NCI-H2081 treated with DMSO at 0.1 percent for 48 hours (cell line): ENCODE results near the gene HARBI1.

Experiments used
- DNase-seq: peaks from one replicate; lab custom pipeline; 2025; lab: John Stamatoyannopoulos, UW

The HARBI1 gene, protein sequence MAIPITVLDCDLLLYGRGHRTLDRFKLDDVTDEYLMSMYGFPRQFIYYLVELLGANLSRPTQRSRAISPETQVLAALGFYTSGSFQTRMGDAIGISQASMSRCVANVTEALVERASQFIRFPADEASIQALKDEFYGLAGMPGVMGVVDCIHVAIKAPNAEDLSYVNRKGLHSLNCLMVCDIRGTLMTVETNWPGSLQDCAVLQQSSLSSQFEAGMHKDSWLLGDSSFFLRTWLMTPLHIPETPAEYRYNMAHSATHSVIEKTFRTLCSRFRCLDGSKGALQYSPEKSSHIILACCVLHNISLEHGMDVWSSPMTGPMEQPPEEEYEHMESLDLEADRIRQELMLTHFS

DNA sequence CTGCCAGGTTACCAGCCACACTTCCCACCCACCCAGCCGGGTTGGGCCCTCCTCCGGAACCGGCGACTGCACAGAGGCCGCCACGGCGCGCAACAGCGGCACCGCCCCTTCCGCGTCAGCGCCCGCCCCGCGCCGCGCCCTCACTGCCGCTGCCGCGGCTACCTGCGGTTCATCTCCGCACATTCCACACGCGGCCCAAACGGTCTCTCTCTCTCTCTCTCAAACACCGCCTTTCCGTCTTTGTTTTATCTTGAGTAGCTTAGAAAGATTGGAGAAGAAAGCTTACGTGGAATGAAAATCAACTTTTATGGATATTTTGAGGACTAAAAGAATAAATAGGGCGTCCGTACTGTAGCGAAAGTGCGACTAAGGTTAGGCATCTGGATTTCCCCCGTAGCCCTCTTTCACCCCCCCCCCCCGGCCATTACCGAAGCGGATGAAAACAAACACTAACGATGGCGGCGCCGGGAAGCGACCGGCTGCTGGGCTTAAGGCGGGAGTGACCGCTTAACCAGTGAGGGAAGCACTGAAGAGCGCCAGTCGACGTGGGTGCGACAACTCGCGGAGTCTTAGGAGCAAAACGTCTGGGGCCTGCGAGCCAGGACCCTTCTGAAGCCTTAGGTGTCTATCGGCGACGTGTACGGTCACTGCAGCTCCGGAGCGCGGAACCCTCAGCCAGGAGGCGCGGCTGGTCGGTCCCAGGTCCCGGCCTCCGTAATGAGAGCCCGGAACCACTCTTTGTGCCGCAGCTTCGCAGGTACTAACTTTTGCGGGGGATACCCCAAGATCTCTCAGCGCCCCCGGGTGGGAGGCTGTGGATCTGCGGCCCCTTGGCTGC lies at the start of gene HARBI1, which contains the start of gene ATG13:
Gene HARBI1 (minus strand): TSS at position 94 of the 838 bp plus-strand sequence. CDS start 990 bp downstream, outside the sequence.
Gene ATG13 (plus strand): TSS at position 420 of the 838 bp plus-strand sequence. CDS start 26,739 bp downstream, outside the sequence.
- DNase-seq = peak; percentile 59

DNA sequence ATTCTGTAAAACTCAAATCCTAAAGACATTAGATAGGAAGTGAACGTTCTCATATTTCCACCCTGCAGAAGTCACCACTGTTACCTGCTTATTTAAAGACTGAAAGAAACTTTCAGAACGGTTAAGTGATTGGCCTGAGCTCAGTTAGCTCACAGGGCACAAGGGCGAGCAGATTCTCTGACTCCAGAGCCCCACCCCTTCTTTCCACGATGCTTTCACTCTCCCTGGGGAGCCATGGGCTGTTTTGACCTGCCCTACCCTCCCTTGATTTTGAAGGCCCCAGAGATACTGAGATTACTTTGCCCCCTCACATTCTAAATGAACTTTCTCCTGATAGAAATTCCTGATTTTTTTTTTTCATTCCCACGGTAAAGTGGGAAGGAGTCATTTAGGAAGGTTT lies 49.5 kb upstream of the HARBI1 start:
- DNase-seq = no peak

DNA sequence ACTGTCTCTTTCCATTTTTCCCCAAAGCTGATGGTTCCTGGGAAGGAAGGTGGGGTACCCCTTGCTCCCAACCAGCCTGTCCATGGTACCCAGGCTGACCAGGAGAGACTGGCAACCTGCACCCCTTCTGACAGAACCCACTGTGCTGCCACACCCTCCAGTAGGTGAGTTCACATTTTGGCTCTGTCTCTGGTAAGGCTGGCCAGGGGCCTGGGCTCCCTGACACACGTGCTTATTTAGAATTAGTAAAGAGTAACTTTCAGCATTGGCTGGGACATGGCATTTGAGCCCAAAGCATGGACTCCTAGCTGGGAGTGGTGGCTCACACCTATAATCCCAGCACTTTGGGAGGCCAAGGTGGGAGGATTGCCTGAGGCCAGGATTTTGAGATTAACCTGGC lies 48.3 kb upstream of the HARBI1 start:
- no peak for DNase-seq

DNA sequence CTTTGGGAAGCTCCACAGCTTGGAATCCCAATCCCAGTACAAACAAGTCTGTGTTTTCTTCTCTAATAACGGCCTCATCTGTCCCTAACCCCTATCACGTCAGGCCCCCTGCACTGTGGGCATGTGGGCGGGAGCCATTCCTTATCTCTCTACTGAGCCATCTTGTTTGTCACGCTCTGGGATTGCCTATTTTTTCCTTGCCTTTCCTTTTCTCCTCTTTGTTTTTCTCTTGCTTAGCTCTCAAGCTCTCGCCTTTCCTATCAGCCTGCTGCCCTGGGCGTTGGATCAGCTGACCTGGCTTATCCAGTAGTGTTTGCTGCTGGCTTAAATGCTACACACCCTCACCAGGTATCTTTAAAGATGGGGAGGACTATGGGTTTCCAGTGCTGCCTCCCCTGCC lies 47.6 kb upstream of the HARBI1 start:
- no peak for DNase-seq

DNA sequence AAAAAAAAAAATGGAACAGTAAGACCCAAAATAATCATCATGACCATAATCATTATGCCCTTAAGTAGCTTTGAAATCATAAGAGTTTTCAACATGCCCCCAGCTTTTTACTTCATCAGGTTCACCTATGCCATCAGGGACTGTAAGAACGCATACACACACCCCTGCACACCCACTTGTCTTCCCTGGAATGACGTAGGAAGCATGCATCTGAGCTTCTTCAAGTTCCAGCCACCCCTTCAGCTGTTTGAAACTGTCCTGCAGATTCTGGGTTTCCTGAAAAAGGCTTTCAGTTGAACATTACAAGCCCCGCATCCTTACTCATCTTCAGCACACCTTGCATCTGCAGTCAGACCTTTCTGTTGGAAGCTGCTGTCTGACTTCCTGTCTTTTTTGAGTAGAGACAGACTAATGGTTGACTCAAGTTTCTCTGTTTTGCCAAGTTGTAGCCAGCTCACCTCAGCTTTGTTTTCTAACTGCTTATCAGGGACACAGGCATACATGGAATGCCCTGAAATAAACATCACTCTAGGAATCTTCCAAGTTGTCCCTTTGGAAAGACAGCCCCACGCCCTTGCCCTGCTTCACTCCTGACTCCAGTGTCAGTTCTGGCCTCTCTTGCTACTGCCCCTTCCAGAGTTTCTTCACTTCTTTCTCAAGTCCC lies 46.4 kb upstream of the HARBI1 start:
- DNase-seq = no peak

DNA sequence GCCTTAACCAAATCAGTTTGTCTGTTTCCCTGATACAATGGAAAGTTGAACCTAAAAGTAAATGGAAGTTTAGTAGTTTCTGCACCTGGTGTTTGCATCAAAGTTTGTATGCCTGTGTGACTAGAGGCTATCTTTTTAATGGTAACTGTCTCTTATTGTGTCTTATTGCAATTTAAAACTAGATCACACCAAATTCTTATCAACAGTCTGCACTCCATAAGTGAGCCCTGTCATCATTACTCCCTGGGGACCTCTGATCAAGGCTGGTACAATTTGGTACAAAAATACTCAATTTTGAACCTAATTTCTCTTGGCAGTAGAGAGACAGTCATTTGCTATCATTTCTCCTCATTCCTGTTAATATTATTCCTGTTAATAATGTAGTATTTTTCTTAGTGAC lies 45.3 kb upstream of the HARBI1 start:
- no peak for DNase-seq

DNA sequence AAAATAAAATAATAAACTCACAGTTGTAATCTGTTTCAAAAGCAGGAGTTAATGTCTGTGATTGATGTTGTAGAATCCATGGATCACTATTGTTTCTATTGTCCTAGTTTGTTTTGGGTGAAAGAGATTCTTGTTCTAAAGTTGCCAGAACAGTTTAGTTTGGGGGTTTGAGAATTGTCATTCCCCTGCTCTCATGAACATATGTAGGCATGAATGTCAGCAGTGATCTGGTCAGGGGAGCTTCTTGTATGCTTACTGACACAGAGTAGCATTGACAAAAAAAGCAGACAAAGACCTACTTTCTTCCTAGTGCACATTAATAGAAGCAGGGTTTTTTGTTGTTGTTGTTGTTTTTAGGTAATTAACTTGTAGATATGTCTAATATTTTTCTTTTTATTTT lies 44.8 kb upstream of the HARBI1 start:
- no peak for DNase-seq

DNA sequence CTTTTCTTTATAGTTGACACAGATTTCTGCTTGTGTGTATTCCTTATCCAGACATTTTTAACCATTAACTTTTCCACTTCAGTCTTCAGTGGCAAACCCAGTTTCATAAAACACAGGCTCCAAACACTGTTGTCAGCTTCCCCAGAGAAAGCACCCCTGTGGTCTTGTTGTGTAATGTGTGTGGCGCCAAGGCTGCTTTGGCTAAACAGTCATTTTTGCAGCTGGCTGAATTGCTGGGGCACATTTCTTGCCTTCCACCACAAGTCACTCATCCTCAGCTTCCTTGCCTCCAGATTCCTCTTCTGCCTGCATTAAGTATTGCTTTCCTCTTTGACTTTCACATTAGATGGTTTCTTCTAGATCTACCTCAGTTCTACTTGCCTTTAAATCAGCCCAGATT lies 42.9 kb upstream of the HARBI1 start:
- DNase-seq = no peak

DNA sequence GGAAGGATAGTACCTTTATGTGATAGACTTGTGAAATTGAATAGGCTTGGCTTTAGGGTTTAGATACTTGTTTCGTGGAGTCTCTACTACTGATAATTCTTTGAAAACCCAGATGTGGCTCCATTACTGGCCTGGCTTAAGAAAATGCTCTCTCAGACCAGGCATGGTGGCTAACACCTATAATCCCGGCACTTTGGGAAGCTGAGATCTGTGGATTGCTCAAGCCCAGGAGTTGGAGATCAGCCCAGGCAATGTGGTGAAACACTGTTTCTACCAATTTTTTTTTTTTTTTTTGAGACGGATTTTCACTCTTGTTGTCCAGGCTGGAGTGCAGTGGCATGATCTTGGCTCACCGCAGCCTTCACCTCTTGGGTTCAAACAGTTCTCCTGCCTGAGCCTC lies 41.2 kb upstream of the HARBI1 start:
- DNase-seq = no peak

DNA sequence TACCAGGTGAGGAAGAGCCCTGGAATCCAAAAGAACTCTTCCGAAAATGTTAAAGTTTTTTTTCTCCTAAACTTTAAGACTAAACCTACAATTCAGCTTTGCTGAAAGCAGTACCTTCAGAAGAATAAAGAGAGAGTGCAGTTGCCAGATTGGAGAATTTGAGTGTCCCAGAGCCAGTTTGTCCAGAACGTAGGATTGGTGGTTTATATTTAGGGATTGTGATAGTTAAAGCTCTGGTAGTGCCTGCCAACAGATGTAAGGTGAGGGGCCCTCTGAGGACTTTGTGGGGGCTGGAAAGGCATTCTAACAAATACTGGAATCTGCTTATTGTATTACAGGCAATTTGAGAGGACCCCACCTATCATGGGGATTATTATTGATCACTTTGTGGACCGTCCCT lies 40.2 kb upstream of the HARBI1 start:
- no peak for DNase-seq

DNA sequence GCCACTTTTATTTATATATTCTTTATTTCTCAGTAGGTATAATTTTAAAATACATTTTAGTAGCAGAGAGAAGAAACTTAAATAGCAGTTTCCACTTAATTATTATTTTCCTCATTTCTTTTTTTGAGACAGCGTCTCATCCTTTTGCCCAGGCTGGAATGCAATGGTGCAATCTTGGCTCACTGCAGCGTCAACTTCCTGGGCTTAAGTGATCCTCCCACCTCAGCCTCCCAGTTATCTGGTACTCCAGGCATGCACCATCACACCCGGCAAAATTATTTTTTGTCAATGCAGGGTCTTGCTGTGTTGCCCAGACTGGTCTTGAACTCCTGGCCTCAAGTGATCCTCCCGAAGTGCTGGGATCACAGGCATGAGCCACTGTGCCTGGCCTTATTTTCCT lies 38.6 kb upstream of the HARBI1 start:
- no peak for DNase-seq

DNA sequence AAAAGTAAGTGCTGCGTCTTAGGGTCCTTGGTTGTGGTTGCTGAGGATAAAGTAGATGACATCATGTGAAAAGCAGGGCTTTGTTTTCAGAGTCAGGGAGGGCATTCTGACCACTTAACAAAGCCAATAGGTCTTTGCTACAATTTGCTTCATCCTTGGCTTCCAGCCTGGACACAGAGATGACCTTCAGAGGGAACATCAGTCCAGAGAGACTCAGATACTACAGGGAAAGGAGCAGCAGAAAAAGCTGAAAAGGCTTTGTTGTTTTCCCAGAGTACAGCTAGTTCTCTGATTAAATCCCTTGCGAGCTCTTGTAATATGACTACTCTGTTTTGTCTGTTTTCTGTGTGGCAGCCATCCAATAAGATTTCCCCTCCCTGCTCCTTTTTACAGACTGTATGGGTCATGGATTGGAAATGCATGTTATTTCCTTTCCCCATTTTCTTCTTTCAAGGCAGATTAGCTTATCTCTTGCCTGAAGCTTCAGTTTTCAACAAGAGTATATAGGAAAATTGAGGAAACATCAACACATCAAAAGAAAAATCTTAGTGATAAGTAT lies 32.2 kb upstream of the HARBI1 start:
- no peak for DNase-seq

DNA sequence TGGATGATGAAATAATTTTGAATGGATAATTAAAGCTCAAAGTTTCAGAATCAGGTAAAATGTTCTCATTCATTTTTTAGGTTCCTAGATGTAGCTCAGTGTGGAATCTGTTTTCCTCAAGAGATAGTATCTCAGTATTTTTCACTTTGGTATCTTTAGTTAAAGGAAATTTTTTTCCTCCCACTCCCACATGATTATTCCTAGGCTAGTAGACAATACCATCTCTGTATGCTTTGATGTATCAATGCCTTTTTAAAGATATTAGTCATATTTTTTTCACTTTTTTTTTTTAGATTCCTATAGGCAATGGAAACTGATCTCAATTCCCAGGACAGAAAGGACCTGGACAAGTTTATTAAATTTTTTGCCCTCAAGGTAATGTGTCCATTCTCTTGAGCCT lies 27.0 kb upstream of the HARBI1 start:
- no peak for DNase-seq

DNA sequence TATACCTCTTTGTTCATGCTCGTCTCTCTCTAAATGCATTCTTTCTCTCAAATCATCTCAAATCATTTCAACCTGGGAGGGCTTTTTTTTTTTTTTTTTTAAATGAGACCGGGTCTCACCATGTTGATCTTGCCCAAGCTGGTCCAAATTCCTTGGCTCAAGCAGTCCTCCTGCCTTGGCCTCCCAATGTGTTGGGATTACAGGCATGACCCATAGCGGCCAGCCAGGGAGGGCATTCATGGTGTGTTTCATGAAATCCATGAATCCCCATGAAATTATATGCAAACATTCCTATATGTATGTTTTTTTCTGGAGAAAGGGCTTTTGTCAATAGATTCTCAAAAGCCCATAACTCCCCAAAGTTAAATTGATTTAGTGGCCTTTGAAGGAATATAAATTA lies 26.5 kb upstream of the HARBI1 start:
- DNase-seq = no peak

DNA sequence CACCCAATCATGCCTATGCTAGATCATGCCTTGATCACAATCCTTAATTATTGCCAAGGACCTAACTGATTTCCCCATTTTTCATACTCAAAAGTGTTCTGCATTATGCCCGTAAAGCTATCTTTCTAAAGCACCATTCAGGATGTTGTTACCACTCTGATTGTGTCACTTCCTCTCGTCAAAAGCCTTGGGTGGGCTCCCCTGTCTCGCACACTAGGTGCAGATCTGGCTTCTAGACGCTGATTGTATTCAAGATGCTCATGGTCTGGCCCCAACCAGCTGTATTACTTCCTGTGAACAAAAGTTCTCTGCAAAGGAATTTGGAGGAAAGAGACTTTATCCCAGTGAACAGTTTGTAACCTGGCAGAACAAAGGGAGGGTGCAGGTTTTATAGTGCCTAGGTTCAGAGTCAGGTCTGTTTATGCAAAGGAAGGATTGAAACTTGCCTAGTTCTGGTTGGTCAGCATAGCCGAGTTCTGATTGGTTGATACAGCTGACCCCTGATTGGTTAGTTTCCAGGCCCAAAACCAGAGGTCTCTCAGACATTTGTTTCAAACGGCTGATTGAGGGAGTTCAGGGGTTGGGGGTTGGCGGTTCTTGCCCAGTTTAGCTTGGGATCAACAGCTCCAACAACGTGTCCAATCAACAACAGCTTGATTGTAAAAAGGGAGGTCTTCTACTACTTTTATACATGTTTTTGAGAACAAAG lies 25.8 kb upstream of the HARBI1 start:
- DNase-seq = no peak

DNA sequence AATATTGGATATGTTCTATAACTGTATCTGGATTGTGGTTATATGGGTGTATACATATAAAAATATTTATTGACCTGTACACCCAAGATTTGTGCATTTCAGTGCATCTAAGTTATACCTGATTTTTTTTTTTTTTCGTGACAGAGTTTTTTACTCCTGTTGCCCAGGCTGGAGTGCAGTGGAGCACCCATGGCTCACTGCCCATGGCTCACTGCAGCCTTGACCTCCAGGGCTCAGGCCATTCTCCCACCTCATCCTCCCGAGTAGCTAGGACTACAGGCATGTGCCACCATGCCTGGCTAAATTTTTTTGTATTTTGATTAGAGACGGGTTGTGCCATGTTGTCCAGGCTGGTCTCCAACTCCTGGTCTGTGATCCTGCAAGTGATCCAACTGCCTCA lies 24.6 kb upstream of the HARBI1 start:
- DNase-seq = no peak

DNA sequence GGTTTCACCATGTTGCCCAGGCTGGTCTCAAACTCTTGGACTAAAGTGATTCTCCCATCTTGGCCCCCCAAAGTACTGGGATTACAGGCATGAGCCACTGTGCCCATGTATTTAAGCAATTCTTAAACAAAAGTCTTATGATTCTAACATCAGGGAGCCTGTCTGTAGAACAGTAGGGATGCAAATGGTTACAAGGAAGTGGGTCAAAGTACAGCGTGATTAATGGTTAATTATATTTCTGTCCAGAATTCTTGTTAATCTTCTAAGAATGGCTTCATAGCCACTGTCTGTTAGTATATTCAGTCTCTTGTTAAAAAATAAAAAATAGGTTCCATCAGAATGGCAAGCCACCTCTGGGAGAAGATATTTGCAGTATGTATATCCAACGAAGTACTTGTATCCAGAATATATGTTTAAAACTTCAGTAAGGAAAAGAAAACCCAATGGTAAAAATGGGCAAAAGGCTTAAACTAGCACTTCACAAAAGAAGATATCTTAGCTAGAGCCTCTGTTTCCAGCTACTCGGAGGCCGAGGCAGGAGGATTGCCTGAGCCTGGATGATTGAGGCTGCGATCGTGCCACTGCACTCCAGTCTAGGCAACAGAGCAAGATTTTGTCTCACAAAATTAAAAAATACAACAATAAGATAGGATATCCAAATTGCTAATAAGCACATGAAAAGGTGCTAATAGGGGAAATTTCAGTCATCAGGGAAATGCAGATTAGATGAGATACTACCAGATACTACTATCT lies 23.2 kb upstream of the HARBI1 start:
- no peak for DNase-seq

DNA sequence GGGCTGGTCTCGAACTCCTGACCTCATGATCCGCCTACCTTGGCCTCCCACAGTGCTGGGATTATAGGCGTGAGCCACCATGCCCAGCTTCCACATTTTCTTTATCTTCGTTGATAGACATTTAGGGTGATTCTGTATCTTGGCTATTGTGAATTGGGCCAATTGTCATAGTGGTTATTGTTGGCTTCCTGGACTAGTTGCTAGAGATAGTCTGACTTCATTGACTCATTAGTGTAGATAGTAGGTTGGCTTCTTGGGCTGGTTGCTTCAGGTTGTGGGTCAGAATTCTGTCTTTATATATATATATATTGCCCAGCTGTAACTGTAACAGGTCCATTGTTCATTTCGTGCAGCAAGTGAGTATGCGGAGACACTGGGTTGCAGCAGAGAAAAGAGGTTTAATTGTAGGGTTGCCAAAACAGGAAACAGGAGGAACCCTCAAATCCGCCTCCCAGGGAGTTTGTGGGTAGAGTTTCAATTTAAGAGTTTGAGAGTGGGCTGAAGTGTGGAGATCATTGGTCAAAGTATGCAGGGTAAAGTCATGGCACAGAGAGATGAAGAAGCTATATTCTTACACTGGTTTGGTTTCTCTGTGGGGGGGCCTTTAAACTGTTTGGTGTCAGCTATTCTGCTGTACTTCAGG lies 22.3 kb upstream of the HARBI1 start:
- DNase-seq = no peak

DNA sequence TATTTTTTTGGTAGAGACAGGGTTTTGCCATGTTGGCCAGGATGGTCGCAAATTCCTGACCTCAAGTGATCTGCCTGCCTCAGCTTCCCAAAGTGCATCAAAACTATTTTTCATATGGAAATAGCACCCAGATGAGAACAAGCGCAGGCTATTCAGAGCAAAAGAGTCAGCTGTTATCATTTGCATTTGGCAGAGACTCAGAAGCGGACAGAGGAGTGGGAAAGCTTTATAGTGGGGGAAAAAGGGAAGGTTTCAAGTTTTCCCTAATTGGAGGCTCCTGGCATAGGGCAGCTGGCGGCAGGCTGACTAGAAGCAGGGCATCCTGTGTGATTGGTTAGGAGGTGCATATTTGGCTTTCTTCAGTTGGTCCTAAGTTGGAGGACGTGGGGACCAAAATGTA lies 20.5 kb upstream of the HARBI1 start:
- DNase-seq = no peak

DNA sequence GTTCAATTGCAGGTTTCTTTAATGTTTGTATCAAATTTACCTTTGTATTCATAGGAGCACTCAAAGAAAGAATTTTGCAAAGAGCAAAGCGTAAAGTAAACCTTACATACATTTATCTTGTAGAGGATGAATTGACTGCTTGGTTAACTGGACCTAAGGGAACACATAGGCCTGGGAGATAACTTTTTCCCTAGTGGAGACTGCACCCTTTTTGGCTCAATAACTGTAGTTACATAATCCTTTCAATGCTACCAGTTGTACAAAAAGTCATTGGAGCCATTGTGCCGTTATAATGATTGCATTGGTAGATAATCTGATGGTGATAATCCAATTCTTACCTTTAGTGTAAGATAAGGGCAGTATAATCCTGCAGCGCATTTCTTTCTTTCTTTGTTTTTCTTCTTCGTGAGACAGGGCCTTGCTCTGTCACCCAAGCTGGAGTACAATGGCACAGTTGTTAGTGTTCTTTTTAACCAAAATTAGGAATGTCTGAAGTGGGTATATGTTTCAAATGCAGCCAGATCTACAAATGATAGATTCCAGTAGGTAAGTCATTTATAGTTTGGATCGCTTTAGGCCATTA lies 18.6 kb upstream of the HARBI1 start:
- DNase-seq = no peak
